Panc1 (cell line): Measurements from ENCODE around the gene SSBP2.

Experiments used
- POLR2AphosphoS5 ChIP-seq: IDR thresholded peaks from 2 replicates; pipeline ENCODE4 v1.6.1; 2012; ENCODE audit warnings: mild to moderate bottlenecking, low read depth, low read length, moderate library complexity
- REST ChIP-seq, 2 experiments: IDR thresholded peaks; 2 replicates each; pipeline ENCODE4 v1.6.1; 2011 to 2012; ENCODE audit warnings: low read depth in 2 of 2, control low read depth in 1 of 2, low read length in 1 of 2, mild to moderate bottlenecking in 1 of 2, moderate library complexity in 1 of 2; ENCODE audit not compliant: insufficient read depth in 1 of 2
- SIN3A ChIP-seq: IDR thresholded peaks from 2 replicates; pipeline ENCODE4 v1.6.1; 2012; ENCODE audit warnings: low read depth, mild to moderate bottlenecking, low read length, moderate library complexity, borderline replicate concordance; ENCODE audit not compliant: insufficient read depth
- TCF7L2 ChIP-seq: IDR thresholded peaks from 2 replicates; pipeline ENCODE4 v1.6.1; 2011; ENCODE audit warnings: mild to moderate bottlenecking, low read depth, low read length, inconsistent platforms
- TF ChIP-seq, protein P1 (sequence below): fragments of 450-650 bp; IDR thresholded peaks from 2 replicates; pipeline ENCODE4 v1.5.1; 2017; ENCODE audit warnings: mild to moderate bottlenecking

GRCh38 chr5:81776258-81776657 is 25.4 kb upstream of the SSBP2 start:
- TF ChIP-seq, protein P1, sequence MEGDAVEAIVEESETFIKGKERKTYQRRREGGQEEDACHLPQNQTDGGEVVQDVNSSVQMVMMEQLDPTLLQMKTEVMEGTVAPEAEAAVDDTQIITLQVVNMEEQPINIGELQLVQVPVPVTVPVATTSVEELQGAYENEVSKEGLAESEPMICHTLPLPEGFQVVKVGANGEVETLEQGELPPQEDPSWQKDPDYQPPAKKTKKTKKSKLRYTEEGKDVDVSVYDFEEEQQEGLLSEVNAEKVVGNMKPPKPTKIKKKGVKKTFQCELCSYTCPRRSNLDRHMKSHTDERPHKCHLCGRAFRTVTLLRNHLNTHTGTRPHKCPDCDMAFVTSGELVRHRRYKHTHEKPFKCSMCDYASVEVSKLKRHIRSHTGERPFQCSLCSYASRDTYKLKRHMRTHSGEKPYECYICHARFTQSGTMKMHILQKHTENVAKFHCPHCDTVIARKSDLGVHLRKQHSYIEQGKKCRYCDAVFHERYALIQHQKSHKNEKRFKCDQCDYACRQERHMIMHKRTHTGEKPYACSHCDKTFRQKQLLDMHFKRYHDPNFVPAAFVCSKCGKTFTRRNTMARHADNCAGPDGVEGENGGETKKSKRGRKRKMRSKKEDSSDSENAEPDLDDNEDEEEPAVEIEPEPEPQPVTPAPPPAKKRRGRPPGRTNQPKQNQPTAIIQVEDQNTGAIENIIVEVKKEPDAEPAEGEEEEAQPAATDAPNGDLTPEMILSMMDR = no peak
- TF ChIP-seq POLR2AphosphoS5 (no peak), REST (IDR thresholded peaks at IDR 0.05; ENCODE audit: insufficient read depth in 1 of 2, low read depth in 2 of 2, low read length in 1 of 2) (no peak), SIN3A (no peak), TCF7L2 (no peak)
